Astrocyte (in vitro differentiated cells and primary cell): ENCODE results near the gene SMDT1. TPM values are rescaled to one million over a fixed set of nuclear protein-coding genes. Genes with fewer than 3 reads are reported as not detected.

Source experiments
- DNase-seq: peaks from one replicate; pipeline ENCODE4 v3.0.0-alpha.2; 2010; ENCODE audit warnings: low read depth
- FAIRE-seq: peaks from 2 replicates; lab custom pipeline; 2011; peaks lifted over from hg19 to GRCh38; lab: Jason Lieb, UNC
- H2AFZ ChIP-seq: 2 replicates; pipeline ENCODE4 v1.6.0; 2012; ENCODE audit warnings: low read depth, low read length, inconsistent platforms
- H3K27ac ChIP-seq: 2 replicates; pipeline ENCODE4 v1.5.1; 2011; ENCODE audit warnings: low read depth, low read length, inconsistent platforms
- H3K27me3 ChIP-seq: 2 replicates; pipeline ENCODE4 v1.6.0; 2011; ENCODE audit warnings: low read length, inconsistent platforms; ENCODE audit not compliant: insufficient read depth
- H3K36me3 ChIP-seq: 2 replicates; pipeline ENCODE4 v1.5.1; 2011; ENCODE audit warnings: low read length, inconsistent platforms; ENCODE audit not compliant: insufficient read depth
- H3K4me1 ChIP-seq: 2 replicates; pipeline ENCODE4 v1.5.1; 2011; ENCODE audit warnings: low read length, inconsistent platforms; ENCODE audit not compliant: insufficient read depth
- H3K4me2 ChIP-seq: 2 replicates; pipeline ENCODE4 v1.6.0; 2012; ENCODE audit warnings: low read length, inconsistent platforms
- H3K4me3 ChIP-seq: 2 replicates; pipeline ENCODE4 v1.5.1; 2011; ENCODE audit warnings: low read depth, mild to moderate bottlenecking, low read length, inconsistent platforms; ENCODE audit not compliant: insufficient read depth
- H3K79me2 ChIP-seq: 2 replicates; pipeline ENCODE4 v1.6.0; 2012; ENCODE audit warnings: mild to moderate bottlenecking, low read length, inconsistent platforms; ENCODE audit not compliant: insufficient read depth
- H3K9ac ChIP-seq: 2 replicates; pipeline ENCODE4 v1.6.0; 2012; ENCODE audit warnings: mild to moderate bottlenecking, low read length, inconsistent platforms
- H3K9me3 ChIP-seq: 2 replicates; pipeline ENCODE4 v1.5.1; 2012; ENCODE audit warnings: low read depth, mild to moderate bottlenecking, low read length, inconsistent platforms; ENCODE audit not compliant: insufficient read depth
- H4K20me1 ChIP-seq: 2 replicates; pipeline ENCODE4 v1.6.0; 2012; ENCODE audit warnings: low read length, inconsistent platforms; ENCODE audit not compliant: insufficient read depth
- H3K27ac Mint-ChIP-seq: one replicate; pipeline ENCODE4 v1.8.0; 2021; ENCODE audit warnings: mild to moderate bottlenecking, mixed read lengths; ENCODE audit not compliant: unreplicated experiment
- H3K27me3 Mint-ChIP-seq: one replicate; pipeline ENCODE4 v1.8.0; 2021; ENCODE audit warnings: low read depth, mixed read lengths; ENCODE audit not compliant: unreplicated experiment
- H3K36me3 Mint-ChIP-seq: one replicate; pipeline ENCODE4 v1.8.0; 2021; ENCODE audit warnings: low read depth, mixed read lengths; ENCODE audit not compliant: unreplicated experiment
- H3K4me1 Mint-ChIP-seq: one replicate; pipeline ENCODE4 v1.8.0; 2021; ENCODE audit warnings: low read depth, mixed read lengths; ENCODE audit not compliant: unreplicated experiment
- H3K4me3 Mint-ChIP-seq: one replicate; pipeline ENCODE4 v1.8.0; 2021; ENCODE audit warnings: mild to moderate bottlenecking, moderate library complexity, mixed read lengths; ENCODE audit not compliant: unreplicated experiment
- H3K9me3 Mint-ChIP-seq: one replicate; pipeline ENCODE4 v1.8.0; 2021; ENCODE audit warnings: mild to moderate bottlenecking, mixed read lengths; ENCODE audit not compliant: unreplicated experiment
- CTCF ChIP-seq: IDR thresholded peaks from 2 replicates; pipeline ENCODE4 v1.5.1; 2011; ENCODE audit warnings: low read depth, mild to moderate bottlenecking, inconsistent platforms, low read length, moderate library complexity; ENCODE audit not compliant: insufficient read depth
- EZH2 ChIP-seq: IDR thresholded peaks from 2 replicates; pipeline ENCODE4 v1.6.1; 2012; ENCODE audit warnings: mild to moderate bottlenecking, low read length, inconsistent platforms; ENCODE audit not compliant: insufficient read depth
- total RNA-seq: library from RNA; stranded (reverse); gene quantifications from 2 replicates; pipeline ENCODE4 v1.2.1, GENCODE V29; 2021

The SMDT1 gene
- total RNA-seq, 1 donor from 2014 or later = 31.1 TPM

GRCh38 chr22:42066937-42067336 is 12.6 kb upstream of the SMDT1 start:
- no peak overlapping the region for H2AFZ ChIP-seq
- no peak for DNase-seq

GRCh38 chr22:42067671-42068251 is 11.7 kb upstream of the SMDT1 start:
- Mint-ChIP-seq H3K4me3 (no peak overlapping the region), H3K36me3 (peaks cover 11% of the 10 kb centered on the region), H3K4me1 (no peaks in the 10 kb centered on the region), H3K27me3 (no peaks in the 10 kb centered on the region), H3K27ac (no peak overlapping the region), H3K9me3 (peaks cover 2% of the 10 kb centered on the region)
- Histone ChIP-seq H3K36me3 (no peaks in the 10 kb centered on the region), H3K9ac (no peak overlapping the region), H2AFZ (no peak overlapping the region), H3K27ac (no peak overlapping the region), H4K20me1 (no peaks in the 10 kb centered on the region), H3K9me3 (no peaks in the 10 kb centered on the region), H3K79me2 (no peaks in the 10 kb centered on the region), H3K4me1 (peaks cover 14% of the 10 kb centered on the region), H3K27me3 (no peaks in the 10 kb centered on the region), H3K4me2 (no peak overlapping the region), H3K4me3 (no peak overlapping the region)
- DNase-seq (no peak), FAIRE-seq (no peak)
- TF ChIP-seq CTCF (no peak), EZH2 (no peak)

More at GRCh38 chr22:42066937-42067336, 12.6 kb upstream of the SMDT1 start:
- TF ChIP-seq CTCF = no peak
- no peak for TF ChIP-seq EZH2
- Histone ChIP-seq H3K79me2 (no peaks in the 10 kb centered on the region), H3K27ac (no peak overlapping the region), H3K4me3 (no peak overlapping the region), H3K4me1 (peaks cover 14% of the 10 kb centered on the region), H3K36me3 (no peaks in the 10 kb centered on the region), H3K9ac (no peak overlapping the region), H4K20me1 (no peaks in the 10 kb centered on the region), H3K9me3 (no peaks in the 10 kb centered on the region), H3K4me2 (no peak overlapping the region), H3K27me3 (no peaks in the 10 kb centered on the region)
- Mint-ChIP-seq H3K4me1 (no peaks in the 10 kb centered on the region), H3K27me3 (no peaks in the 10 kb centered on the region), H3K36me3 (peaks cover 11% of the 10 kb centered on the region), H3K4me3 (no peak overlapping the region), H3K9me3 (no peaks in the 10 kb centered on the region), H3K27ac (no peak overlapping the region)
- FAIRE-seq = no peak

GRCh38 chr22:42068291-42068690 is 11.2 kb upstream of the SMDT1 start:
- H3K4me2 ChIP-seq = no peak overlapping the region
- Mint-ChIP-seq H3K4me1 (no peaks in the 10 kb centered on the region), H3K4me3 (no peak overlapping the region), H3K9me3 (peaks cover 6% of the 10 kb centered on the region), H3K27me3 (no peaks in the 10 kb centered on the region), H3K36me3 (peaks cover 11% of the 10 kb centered on the region), H3K27ac (no peak overlapping the region)
- no peak overlapping the region for H3K4me3 ChIP-seq
- no peaks in the 10 kb centered on the region for H4K20me1 ChIP-seq
- H3K4me1 ChIP-seq = peaks cover 14% of the 10 kb centered on the region
- H2AFZ ChIP-seq = no peak overlapping the region
- TF ChIP-seq CTCF (no peak), EZH2 (no peak)
- no peaks in the 10 kb centered on the region for H3K27me3 ChIP-seq
- H3K27ac ChIP-seq = no peak overlapping the region
- H3K9ac ChIP-seq = no peak overlapping the region
- no peaks in the 10 kb centered on the region for H3K36me3 ChIP-seq
- DNase-seq (no peak), FAIRE-seq (no peak)
- no peaks in the 10 kb centered on the region for H3K79me2 ChIP-seq
- H3K9me3 ChIP-seq = no peaks in the 10 kb centered on the region
